Muscle of leg (tissue), 11 donors: Measurements from ENCODE around the gene SRP14. TPM values are rescaled to one million over a fixed set of nuclear protein-coding genes. Genes with fewer than 3 reads are reported as not detected.

Source experiments
- DNase-seq: peaks from one replicate; pipeline ENCODE4 v3.0.0; 2013
- H3K27ac ChIP-seq: one replicate; pipeline ENCODE4 v1.5.1; 2013; ENCODE audit warnings: mild to moderate bottlenecking, low read length, control low read depth
- H3K27me3 ChIP-seq: one replicate; pipeline ENCODE4 v1.6.1; 2013; ENCODE audit warnings: low read length; ENCODE audit not compliant: control insufficient read depth, insufficient read depth
- H3K36me3 ChIP-seq: one replicate; pipeline ENCODE4 v1.6.1; 2013; ENCODE audit warnings: low read length; ENCODE audit not compliant: control insufficient read depth, insufficient read depth
- H3K4me1 ChIP-seq: one replicate; pipeline ENCODE4 v1.6.1; 2013; ENCODE audit warnings: low read length; ENCODE audit not compliant: control insufficient read depth, insufficient read depth
- H3K4me3 ChIP-seq: one replicate; pipeline ENCODE4 v1.5.1; 2013; ENCODE audit warnings: low read length, control low read depth
- H3K9me3 ChIP-seq: replicated peaks from 2 replicates; pipeline ENCODE4 v1.6.1; 2013; ENCODE audit warnings: low read depth, low read length; ENCODE audit not compliant: control insufficient read depth
- WGBS: methylation state at CpG from one replicate; pipeline ENCODE4 v1.1.5; 2013; ENCODE audit warnings: missing lambda C conversion rate; ENCODE audit not compliant: insufficient coverage; 5-methylcytosine and 5-hydroxymethylcytosine counted together
- polyA plus RNA-seq, 8 donors: library from polyadenylated mRNA; unstranded; fragments of 120-200 nt; gene quantifications; one replicate each; pipeline versions ENCODE4 v1.2.1 to v1.2.3, GENCODE V29; 2013; ENCODE audit warnings: inconsistent platforms in 1 of 8, low replicate concordance in 1 of 8; ENCODE audit not compliant: insufficient read length in 8 of 8, insufficient read depth in 1 of 8
- total RNA-seq: library from RNA; stranded (reverse); fragments of 120-200 nt; gene quantifications from one replicate; pipeline ENCODE4 v1.2.4, GENCODE V29; 2013

SRP14 gene
- total and polyA plus RNA-seq, 9 donors = 148 to 493 (median 355) TPM

DNA sequence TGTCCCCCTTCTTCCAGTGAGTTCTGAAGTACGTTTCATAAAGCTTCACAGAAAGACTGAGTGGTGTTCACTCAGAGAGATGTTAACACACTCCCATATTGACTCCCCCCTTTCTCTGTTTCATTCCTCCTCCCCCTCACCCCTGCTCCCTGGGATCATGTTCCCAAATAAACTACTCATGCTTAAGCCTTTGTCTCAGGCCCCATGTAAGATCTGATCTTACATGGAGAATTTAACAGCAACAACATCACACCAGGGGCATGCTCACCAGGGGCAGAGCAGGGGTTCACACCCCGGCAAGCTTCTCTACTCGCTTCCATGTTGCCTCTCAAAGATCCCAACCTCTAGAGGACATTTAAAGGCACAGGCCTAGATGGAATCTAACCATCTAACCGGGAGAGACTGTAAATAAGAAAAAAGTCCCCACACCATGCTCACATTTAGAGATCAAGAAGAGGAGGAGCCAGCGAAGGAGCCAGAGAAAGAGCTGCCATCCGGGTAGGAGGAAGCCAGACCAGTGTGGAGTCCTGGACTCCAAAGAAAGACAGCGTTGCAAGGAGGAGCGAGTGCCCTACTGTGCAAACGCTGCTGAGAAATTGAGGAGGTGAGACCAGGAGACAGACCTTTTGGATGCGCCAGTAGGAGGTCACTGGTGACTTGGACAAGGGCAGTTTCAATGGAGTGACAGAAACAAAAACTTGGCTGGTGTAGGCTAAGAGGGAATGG, 21.4 kb upstream of the SRP14 start:
- Histone ChIP-seq H3K4me1 (peaks cover 15% of the 10 kb centered on the region), H3K27ac (no peak overlapping the region), H3K4me3 (no peak overlapping the region), H3K9me3 (no peaks in the 10 kb centered on the region), H3K36me3 (peaks cover 2% of the 10 kb centered on the region), H3K27me3 (no peaks in the 10 kb centered on the region)
- 92% methylated on average over 7 of the region's 10 CpGs for WGBS
- no peak for DNase-seq

DNA sequence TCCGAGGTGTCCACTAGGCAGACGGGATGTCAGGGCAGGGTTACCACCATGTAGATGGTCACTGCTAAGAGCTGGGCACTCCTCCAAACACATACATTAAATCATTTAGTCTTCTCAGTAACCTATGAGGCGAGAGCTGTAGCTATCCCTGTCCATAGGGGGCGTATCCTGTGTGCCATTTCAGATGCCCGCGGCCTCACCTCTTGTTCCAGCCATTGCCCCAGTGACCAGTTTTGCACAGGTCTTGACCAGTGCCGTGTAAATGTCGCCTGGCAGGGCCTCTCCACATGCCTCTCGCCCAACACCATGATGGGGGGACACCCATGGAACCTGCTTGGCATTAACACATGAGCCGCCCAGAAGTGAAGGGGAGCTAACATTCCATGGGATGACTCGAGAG, 20.8 kb upstream of the SRP14 start:
- WGBS = 83% methylated on average over 11 of the region's 11 CpGs
- Histone ChIP-seq H3K27me3 (no peaks in the 10 kb centered on the region), H3K4me1 (peaks cover 21% of the 10 kb centered on the region), H3K36me3 (no peaks in the 10 kb centered on the region), H3K9me3 (no peaks in the 10 kb centered on the region), H3K27ac (no peak overlapping the region), H3K4me3 (no peak overlapping the region)
- DNase-seq = no peak

DNA sequence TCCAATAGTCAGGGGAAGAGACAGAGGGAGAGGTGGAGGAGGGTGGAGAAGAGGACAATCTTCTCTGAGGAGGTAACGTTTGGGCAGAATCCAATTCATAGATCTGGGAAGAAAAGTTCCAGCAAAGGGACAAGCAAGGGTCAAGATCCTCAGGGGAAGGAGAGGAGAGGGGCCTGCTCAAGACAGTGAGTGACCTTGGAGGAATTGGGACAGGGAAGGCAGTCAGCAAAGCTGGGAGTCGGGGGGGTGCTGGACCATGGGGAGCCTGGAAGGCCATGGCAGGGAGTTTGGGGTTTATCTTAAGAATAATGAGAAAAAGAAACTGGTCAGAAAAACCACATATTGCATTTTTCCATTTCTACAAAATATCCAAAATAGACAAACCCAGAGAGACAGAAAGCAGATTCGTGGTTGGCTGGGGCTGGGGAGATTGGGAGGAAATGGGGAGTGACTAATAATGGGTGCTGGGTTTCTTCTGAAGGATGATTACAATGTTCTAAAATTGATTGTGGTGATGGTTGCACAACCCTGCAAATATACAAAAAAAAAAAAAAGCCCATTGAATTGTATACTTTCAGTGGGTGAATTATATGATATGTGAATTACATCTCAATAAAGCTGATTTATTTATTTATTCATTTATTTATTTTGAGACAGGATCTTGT, 19.6 kb upstream of the SRP14 start:
- no peaks in the 10 kb centered on the region for H3K27me3 ChIP-seq
- WGBS = 54% methylated on average over 1 of the region's 3 CpGs
- H3K4me3 ChIP-seq = no peak overlapping the region
- no peaks in the 10 kb centered on the region for H3K9me3 ChIP-seq
- no peaks in the 10 kb centered on the region for H3K36me3 ChIP-seq
- no peak for DNase-seq
- peaks cover 28% of the 10 kb centered on the region for H3K4me1 ChIP-seq
- H3K27ac ChIP-seq = no peak overlapping the region

DNA sequence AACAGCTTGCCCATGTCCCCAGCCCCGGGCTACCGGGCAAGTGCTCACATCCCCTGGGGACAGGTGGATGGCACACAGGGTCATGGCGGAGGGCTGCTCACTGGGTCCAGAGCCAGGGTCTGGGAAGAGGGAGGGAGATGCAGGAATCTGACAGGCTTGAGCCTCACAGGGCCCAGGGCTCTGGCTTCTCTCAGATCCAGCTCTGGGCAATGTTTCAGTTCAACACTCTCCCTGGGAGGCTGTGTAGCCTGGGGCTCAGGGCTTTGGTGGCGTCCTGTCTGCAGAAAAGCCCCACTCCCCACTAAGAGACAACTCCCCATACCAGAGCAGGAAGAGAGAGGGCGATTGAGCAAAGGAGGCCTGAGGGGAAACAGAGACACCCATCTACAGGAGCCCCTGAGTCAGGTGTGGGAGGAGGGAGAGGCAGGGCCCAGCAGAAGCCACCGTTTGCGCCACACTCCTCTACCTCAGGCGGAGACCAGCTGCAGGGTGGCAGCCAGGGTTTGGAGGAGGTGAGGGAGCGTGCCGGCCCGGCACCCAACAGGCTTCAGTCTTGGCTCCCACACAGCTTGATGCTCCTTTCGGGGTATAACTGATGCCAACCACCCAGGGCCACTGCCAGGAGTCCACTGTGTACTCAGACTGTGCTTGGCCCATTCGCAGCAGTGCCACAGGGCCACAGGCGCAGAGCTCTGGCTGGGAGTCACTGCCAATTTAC, 16.8 kb upstream of the SRP14 start:
- no peak overlapping the region for H3K4me3 ChIP-seq
- H3K27me3 ChIP-seq = no peaks in the 10 kb centered on the region
- H3K9me3 ChIP-seq = no peaks in the 10 kb centered on the region
- DNase-seq = no peak
- no peaks in the 10 kb centered on the region for H3K36me3 ChIP-seq
- 91% methylated on average over 6 of the region's 14 CpGs for WGBS
- H3K27ac ChIP-seq = no peak overlapping the region
- peaks cover 41% of the 10 kb centered on the region for H3K4me1 ChIP-seq

DNA sequence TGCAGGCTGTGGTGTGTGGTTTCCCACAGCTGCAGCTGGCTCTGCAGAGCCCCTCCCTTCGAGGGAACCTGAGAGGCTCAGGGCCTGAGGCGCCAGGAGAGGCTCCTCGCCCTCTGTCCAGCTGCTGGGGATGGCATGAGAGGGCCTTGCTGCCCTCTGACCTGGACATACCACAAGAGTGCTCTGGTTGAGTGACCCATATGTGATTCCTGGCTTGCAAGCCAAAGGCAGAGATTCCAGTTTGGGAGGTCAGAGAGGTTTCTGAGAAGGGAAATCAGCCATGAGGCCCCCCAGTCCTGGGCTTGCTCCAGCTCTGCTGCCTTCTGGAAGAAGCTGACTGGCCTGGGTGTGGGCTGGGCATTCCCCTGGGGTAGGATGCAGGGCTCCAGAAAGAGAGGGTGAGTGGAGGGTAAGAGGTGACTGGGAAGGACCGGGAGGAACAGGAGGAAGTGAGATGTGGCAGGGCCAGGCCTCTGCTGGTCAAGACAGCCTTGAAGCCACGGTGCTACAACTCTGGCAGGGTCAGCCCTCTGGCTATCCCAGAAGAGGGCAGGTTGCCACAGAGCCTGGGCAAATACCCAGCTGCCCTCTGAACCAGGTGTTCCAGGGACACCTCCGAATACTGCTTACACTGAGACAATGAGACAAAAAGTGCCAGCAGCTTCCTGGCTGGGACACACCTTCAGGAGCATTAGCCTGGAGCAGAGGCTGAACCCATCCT, 16.0 kb upstream of the SRP14 start:
- no peaks in the 10 kb centered on the region for H3K9me3 ChIP-seq
- H3K27ac ChIP-seq = peak overlapping the region; percentile 62
- DNase-seq = peak; percentile 83
- H3K4me3 ChIP-seq = no peak overlapping the region
- 28% methylated on average over 4 of the region's 6 CpGs for WGBS
- no peaks in the 10 kb centered on the region for H3K36me3 ChIP-seq
- peaks cover 42% of the 10 kb centered on the region for H3K4me1 ChIP-seq
- no peaks in the 10 kb centered on the region for H3K27me3 ChIP-seq

DNA sequence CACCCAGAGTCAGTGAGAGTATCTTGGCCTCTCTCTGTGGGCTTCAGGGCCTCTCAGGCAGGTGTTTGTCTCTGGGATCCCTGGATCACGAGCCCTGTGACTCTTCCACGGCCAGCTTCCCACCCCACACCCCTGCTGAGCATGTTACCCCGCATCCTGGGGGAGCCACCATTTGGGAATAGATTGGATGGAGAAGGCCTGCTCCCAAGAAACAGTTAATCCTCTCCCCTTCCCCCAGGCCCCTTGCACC, 15.5 kb upstream of the SRP14 start:
- no CpG with 5 or more reads among the region's 3 CpGs for WGBS
- peaks cover 42% of the 10 kb centered on the region for H3K4me1 ChIP-seq
- no peak overlapping the region for H3K4me3 ChIP-seq
- H3K27me3 ChIP-seq = no peaks in the 10 kb centered on the region
- no peaks in the 10 kb centered on the region for H3K36me3 ChIP-seq
- no peak for DNase-seq
- H3K27ac ChIP-seq = no peak overlapping the region
- no peaks in the 10 kb centered on the region for H3K9me3 ChIP-seq

DNA sequence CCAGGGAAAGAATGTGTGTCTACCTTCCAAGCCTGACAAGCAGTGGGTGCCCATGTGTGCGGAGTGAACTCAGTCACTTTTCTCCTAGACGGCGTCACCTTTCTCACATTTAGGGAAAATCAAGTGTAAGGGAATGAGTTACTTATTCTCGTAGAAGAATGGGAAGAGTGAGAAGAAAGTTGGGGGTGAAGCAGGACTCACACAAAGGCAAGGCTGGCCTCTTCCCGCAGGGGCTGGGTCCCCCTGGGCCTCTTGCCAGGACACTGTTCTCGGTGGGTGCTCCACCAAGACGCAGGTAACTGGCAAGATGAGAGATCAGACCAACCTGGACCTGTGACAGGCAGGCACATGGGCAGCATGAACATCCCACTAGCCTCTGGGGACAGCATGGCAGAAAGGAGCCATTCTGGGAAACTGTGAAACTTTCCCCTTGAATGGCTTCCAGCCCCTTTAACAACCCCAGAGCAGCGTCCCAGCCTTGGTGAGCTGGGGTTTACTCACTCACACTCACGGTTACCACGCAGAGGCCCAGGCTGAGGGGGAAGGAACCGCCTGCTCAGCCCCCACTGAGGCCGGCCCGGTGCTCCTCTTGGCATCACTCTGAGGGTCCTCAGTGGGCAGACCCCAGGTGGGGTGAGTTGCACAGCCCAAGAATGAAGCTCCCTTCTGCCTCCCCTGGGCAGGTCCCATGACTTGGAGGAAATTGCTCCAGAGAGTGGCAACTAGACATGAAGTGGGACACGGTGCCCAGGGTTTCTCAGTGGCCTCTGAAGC, 15.0 kb upstream of the SRP14 start:
- Histone ChIP-seq H3K36me3 (no peaks in the 10 kb centered on the region), H3K4me1 (peaks cover 44% of the 10 kb centered on the region), H3K27ac (no peak overlapping the region), H3K4me3 (no peak overlapping the region), H3K9me3 (no peaks in the 10 kb centered on the region), H3K27me3 (no peaks in the 10 kb centered on the region)
- DNase-seq = no peak
- whole genome bisulfite sequencing = 46% methylated on average over 10 of the region's 14 CpGs

DNA sequence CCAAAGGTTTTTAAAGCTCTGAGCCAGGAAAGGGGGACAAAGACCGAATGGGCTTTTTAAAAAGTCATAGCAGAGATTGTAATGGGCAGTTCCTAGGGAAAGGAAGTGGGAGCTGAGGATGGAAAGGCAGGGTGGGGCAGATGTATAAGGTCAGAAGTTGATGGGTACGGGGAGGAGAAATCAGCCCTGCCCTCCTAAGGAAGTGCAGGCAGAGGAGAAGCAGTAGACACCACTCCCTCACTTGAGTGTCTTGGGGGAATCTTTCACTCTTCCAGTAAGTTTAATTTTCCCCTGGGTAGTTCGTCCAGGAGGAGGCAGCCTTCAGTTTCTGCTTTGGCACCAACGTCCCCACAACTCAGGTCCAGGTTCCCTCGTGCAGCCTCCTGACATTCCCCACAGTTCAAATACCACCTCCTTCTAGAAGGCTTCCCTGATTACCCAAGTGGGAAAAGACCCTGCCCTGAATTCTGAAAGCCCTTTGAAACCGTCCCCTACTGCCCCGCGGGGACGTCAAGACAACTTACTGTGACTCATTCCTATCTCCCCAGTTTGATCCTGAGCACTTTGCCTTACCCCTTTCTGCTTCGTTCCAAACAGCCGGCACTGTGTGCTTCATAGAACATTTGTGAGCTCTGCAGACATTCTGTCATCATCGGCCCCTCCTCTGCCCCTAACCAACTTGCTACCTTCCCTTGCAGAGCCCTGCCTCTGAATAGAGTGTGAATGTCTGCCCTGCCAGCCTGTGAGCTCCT, 14.3 kb upstream of the SRP14 start:
- peaks cover 52% of the 10 kb centered on the region for H3K4me1 ChIP-seq
- no peak overlapping the region for H3K4me3 ChIP-seq
- no peaks in the 10 kb centered on the region for H3K9me3 ChIP-seq
- no peak for DNase-seq
- H3K27ac ChIP-seq = no peak overlapping the region
- no peaks in the 10 kb centered on the region for H3K27me3 ChIP-seq
- no peaks in the 10 kb centered on the region for H3K36me3 ChIP-seq
- 66% methylated on average over 11 of the region's 12 CpGs for WGBS

DNA sequence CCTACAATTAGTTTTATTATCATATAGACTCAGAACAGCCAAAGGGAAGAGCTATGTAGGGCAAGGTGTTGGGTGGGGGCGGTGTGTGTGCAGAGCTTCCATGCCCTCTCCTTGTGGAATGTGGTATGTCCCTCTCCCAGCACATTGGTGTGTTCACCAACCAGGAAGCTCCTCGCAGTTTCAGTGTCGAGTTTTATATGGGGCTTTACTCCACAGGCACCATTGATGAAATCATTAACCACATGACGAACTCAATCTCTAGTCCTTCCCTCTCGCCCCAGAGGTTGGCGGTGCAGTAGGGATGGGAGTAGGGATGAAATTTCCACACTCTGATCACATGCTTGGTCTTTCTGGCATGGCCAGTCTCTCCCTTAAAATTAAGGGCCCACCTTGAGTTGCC, 13.6 kb upstream of the SRP14 start:
- H3K36me3 ChIP-seq = no peaks in the 10 kb centered on the region
- H3K27ac ChIP-seq = no peak overlapping the region
- H3K4me3 ChIP-seq = no peak overlapping the region
- H3K9me3 ChIP-seq = no peaks in the 10 kb centered on the region
- H3K27me3 ChIP-seq = no peaks in the 10 kb centered on the region
- peaks cover 58% of the 10 kb centered on the region for H3K4me1 ChIP-seq
- no CpG with 5 or more reads among the region's 6 CpGs for WGBS
- no peak for DNase-seq
